Stromal cell of bone marrow (primary cell): ENCODE measurements around the gene ZNF578.
"Not testable (repeated sequence)": the region's sequence is repeated elsewhere in the genome, so short reads cannot be mapped to it uniquely, and the experiment has no call there.

Experiments
- DNase-seq: peaks from one replicate; pipeline ENCODE4 v3.0.0-alpha.2; 2012; ENCODE audit warnings: low read depth

ZNF578 gene

DNA sequence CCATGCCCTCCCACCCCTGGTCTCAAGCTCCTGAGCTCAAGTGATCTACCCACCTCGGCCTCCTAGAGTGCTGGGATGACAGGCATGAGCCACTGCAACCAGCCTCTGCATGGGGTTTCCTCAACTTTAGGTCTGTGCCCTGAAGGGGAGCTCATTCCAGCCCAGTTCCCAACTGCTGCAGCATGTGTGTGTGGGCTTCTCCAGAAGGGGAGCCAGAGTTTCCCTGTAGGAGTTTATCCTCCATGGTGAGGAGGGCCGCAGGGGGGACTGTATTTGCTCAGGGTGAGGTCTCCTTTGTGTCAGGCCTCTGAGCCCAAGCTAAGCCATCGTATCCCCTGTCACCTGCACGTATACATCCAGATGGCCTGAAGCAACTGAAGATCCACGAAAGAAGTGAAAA, 62.8 kb downstream of the ZNF578 start:
- DNase-seq, result no peak

DNA sequence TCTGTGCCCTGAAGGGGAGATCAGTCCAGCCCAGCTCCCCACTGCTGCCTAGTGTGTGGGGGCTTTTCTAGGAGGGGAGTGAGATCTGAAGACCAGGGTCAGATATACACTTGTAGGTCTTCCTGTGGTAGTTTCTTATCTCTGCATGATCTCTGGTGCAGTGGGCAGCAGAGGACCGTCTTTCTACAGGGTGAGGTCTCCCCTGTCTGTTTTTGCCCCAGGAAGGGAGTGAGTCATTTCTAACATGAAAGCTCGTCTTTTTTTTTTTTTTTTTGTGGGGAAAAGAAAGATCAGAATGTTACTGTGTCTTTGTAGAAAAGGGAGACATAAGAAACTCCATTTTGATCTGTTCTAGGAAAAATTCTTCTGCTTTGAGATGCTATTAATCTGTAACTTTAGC, 65.3 kb downstream of the ZNF578 start:
- DNase-seq, result no peak

DNA sequence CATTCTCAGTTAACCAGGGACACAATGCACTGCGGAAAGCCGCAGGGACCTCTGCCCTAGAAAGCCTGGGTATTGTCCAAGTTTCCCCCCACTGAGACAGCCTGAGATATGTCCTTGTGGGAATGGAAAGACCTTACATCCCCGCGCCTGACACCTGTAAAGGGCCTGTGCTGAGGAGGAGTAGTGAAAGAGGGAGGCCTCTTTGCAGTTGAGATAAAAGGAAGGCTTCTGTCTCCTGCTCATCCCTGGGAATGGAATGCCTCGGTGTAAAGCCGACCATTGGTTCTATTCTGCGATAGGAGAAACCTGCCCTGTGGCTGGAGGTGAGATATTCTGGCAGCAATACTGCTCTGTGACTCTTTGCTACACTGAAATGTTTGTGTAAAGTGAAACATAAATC, 65.8 kb downstream of the ZNF578 start:
- not testable (repeated sequence) for DNase-seq

DNA sequence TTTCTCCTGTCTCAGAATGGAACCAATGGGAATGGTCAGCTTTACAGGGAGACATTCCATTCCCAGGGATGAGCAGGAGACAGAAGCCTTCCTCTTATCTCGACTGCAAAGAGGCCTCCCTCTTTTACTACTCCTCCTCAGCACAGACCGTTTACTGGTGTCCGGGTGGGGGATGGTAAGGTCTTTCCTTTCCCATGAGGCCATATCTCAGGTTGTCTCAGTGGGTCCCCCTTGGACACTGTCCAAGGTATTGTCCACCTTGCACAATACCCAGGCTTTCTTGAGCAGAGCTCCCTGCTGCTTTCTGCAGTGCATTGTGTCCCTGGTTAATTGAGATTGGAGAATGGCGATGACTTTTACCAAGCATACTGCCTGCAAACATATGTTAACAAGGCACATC, 66.7 kb downstream of the ZNF578 start:
- DNase-seq, result no peak

DNA sequence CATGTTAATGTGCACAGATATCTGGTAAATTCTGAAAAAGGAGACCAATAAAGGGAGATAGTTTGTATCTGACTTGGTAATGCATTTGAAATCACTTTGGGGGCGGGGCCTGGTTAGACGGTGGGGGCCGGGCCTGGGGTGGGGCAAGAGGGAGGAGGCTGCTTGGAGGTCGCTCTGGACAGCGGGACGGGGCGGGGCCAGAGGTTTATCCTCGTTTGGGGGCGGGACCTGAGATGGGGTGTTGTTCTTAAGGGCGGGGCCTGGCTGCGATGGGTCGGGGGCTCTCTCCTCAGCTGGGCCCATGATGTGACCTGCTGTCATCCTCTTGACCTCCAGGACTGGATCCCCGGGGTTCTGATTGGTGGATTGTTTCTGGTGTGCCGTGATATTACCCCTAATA, 69.2 kb downstream of the ZNF578 start:
- DNase-seq, result no peak

DNA sequence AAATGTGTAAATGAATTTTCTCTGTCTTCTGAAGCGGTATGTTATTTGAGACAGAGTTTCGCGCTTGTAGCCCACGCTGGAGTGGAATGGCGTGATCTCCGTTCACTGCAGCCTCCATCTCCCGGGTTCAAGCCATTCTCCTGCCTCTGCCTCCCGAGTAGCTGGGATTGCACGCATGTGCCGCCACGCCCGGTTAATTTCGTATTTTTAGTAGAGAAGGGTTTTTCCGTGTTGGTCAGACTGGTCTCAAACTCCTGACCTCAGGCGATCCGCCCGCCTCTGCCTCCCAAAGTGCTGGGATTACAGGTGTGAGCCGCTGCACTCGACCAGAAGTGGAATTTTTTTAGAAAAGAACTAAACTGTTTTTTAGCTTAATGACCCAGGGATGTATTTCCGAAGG, 70.7 kb downstream of the ZNF578 start:
- no peak for DNase-seq

DNA sequence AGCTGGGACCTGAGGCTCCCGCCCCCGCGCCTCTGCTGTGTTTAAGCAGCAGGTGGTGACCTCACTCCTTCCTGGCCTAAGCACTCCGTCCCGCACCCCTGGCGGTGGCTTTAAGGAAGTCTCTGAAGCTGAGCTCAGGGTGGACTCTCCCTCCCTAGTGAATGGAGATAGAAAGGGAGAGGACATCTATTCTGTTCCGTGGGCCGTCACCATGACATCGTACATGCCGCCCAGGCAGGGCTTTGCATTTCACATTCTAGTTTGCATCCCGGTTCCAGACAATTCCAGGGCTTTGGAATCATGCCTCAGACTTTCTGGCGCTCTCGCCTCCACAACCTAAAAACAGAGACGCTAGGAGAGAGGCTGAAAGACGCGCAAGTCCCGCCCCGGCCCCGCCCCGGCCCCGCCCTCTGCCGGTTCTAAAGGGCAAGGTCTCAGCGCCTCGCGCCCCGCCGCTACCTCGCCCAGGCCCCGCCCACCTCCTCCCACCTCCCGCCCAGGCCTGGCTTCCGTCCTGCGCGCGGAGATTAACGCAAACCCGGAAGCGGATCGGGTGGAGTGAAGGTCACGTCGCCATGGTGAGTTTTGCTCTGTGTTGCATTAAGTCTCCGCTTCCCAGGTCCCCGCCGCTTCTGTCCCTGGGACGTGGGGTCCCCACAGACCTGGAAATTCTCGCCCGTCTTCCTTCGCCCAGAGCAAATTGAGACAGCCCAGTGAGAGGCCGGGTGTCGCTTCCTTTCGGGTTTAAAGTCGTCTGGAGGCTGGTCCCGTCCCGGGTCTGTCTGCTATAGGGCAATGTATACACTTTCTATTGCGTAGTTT, 74.0 kb downstream of the ZNF578 start, which contains the start of gene ZNF808:
TSS of gene ZNF808 (plus strand) at position 535 of the 822 bp plus-strand sequence. CDS start 15,617 bp downstream, outside the sequence.
- peak; percentile 80 for DNase-seq

DNA sequence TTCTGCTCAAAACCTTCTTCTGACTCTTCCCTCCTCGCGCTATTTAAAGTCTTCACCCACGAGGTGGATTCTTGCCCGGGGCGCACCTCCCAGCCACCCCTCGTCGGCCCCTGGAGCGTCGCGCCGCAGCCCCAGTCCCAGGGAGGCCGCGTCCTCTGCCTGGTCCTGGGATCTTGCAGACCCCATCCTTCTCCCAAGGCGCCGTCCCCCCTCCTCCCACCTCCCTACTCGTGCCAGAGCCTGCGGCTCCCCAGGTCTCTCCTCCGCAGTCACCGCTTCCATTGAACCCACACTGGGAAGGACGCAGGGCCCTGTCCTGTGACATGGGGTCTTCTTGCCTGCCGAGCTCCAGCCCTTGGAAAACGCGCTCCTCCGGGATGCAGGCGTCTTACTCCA, 74.6 kb downstream of the ZNF578 start:
- no peak for DNase-seq

DNA sequence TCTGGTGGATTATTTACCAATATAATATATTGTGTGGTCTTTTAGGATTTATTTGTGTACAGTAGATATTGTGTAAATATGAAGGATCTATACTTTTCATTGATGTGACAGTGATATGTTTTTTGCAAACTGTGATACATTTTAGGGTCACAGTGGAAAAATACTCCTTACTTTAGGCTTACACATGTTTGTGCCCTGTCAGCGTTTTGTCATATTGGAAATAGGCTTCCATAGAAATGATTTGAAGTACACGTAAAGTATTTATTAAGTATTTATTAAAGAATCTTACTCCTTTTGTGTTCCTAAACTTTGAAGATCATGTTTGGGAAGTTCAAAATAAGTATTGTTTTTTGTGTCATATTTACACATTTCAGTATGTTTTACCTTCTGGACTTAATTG, 79.1 kb downstream of the ZNF578 start:
- DNase-seq, result no peak

DNA sequence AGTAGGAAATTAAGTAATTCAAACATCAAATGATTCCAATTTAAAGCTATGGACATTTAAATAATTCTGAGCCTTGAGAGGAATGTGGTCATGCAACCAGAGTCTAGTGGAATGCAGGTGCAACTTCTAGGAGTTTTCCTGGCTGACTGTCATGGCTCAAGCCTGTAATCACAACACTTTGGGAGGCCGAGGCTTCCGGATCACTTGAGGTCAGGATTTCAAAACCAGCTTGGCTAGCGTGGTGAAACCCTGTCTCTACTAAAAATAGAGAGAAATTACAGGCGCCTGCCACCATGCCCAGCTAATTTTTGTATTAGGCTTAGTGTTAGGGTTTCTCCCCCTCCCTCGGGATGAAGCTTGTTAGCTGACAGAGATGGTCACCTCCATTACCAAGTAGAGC, 80.5 kb downstream of the ZNF578 start:
- no peak for DNase-seq

DNA sequence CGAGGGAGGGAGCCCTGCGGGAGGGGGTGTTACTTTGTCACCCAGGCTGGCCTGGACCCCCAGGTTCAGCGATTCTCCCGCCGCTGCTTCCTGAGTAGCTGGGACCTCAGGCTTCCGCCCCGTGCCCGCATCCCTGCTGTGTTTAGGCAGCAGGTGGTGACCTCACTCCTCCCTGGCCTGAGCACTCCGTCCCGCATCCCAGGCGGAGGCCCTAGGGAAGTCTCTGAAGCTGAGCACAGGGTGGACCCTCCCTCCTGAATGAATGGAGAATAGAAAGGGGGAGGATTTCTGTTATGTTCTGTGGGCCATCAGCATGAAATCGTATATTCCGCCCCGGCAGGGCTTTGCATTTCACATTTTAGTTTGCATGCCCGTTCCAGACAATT, 82.0 kb downstream of the ZNF578 start:
- DNase-seq, result not testable (repeated sequence)

DNA sequence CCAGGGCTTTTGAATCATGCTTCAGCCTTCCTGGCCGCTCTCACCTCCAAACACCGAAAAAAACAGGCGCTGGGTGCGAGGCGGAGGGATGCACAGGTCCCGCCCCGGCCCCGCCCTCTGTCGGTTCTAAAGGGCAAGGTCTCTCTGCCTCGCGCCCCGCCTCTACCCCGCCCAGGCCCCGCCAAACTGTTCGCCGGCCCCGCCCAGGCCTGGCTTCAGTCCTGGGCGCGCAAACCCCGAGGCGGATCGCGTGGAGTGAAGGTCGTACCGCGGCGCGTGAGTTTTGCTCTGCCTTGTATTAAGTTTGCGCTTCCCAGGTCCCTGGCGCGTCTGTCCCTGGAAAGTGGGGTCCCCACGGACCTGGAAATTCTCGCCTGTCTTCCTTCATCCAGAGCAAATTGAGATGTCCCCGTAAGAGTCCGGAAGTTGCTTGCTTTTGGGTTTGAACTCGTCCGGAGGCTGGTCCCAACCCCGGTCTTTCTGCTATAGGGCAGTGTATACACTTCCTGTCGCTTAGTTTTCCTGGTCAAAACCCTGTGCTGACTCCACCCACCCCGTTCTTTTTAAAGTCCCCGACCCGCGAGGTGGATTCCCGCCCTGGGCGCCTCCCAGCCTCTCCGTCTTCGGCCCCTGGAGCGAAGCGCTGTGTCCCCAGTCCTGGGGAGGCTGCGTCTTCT, 82.6 kb downstream of the ZNF578 start:
- peak; percentile 59 for DNase-seq

DNA sequence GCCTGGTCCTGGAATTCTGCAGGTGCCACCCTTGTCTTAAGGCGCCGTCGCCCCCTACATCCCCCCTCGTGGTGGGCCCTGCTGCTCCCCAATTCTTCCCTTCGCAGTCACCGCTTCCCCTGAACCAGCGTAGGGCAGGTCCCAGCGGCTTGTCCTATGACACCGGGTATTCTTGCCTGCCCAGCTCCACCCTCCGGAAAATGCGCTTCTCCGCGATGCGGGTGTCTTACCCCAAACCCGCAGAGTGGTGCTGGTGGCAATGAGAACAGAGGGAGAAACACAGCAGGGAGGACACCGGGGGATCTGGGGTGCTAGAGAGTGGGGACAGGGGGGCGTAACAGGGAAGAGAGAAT, 83.1 kb downstream of the ZNF578 start:
- DNase-seq, result no peak

DNA sequence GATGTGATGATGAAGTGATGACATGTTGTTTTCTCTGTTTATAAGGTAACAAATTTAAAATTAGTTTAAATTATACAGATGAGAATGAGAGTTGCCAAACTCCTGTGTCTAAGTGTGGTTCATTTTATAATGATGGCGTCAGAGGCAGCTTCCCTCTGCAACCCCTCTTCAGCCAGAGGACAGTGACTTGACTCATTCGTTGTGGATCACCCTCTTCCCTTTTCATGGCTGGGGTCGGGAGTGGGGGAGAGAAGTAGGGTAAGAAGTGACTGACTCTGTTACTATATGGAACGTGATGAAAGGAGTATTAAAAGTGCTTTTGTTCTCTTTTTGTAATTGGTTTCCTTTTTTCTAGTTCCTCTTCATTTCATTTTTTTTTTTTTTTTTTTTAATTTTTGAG, 85.5 kb downstream of the ZNF578 start:
- not testable (repeated sequence) for DNase-seq

DNA sequence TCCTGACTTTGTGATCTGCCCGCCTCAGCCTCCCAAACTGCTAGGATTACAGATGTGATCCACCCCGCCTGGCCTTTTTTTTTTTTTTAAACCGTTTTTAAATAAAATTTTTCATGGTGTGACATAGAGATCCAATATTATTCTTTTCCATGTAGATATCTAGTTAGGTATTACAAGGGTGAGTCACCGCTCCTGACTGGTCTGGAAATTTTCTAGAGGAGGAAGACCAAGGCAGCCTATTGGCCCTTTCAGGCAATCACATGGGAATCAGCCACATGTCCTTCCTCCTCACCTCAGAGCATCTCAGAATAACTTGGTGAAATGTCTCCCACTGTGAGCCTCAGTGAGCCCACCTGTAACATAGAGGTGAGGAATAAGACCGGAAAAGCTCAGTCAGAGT, 87.8 kb downstream of the ZNF578 start:
- not testable (repeated sequence) for DNase-seq

DNA sequence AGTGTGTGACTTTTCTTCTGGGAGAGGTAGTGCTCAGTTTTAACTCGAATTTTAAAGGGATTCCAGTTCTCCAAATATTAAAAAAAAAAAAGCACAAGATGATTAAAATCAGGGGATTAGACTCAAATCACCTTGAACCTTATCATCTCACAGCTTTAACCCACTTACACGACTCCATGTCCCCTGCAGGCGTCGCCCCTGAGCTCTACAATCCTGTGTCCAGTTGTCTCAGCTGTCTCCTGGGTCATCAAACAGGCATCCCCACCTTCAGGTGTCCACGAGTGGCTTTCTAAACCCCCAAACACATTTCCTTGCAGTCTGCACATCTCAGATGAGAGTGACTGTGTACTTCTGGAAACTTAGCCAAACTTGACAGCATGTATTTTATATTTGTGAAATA, 88.3 kb downstream of the ZNF578 start:
- no peak for DNase-seq

DNA sequence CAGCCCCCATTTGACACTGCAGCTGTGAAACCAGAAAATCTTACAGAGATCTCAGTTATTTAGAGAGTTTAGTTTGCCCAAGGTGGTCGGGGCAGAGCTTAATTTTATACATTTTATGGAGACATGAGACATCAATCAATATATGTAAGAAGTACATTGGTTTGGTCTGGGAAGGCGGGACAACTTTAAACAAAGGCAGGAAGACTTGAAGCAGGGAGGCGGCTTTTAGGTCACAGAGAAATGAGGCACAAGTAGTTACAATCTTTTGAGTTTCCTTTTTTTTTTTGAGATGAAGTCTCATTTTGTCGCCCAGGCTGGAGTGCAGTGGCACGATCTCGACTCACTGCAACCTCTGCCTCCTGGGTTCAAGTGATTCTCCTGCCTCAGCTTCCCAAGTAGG, 89.2 kb downstream of the ZNF578 start:
- DNase-seq, result not testable (repeated sequence)

DNA sequence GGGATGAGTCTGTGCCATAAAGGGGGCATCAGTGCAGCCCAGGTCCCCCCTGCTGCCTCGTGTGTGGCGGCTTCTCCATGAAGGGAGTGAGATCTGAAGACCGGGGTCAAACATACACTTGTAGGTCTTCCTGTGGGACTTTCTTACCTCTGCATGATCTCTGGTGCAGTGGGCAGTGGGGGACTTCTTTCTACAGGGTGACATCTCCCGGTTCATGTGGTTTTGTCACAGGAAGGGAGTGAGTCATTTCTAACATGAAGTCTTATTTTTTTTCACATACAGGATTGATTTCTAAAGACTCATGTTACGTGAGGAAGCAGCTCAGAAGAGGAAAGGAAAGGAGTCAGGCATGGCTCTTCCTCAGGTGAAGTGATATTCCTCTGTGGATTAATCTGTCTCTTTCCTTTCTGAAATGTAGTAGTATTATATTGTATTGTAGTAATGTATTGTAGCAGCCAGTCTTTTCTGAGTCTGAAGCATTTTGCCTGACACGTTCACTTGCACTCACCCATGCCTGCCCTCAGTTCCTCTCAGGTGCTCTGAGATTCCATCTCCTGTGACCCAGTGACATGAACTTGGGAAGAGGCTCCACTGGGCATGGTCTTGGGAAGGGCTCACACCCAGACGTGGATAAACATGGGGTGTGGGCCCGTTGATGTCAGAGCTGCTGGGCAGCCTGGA, 89.8 kb downstream of the ZNF578 start:
- no peak for DNase-seq

DNA sequence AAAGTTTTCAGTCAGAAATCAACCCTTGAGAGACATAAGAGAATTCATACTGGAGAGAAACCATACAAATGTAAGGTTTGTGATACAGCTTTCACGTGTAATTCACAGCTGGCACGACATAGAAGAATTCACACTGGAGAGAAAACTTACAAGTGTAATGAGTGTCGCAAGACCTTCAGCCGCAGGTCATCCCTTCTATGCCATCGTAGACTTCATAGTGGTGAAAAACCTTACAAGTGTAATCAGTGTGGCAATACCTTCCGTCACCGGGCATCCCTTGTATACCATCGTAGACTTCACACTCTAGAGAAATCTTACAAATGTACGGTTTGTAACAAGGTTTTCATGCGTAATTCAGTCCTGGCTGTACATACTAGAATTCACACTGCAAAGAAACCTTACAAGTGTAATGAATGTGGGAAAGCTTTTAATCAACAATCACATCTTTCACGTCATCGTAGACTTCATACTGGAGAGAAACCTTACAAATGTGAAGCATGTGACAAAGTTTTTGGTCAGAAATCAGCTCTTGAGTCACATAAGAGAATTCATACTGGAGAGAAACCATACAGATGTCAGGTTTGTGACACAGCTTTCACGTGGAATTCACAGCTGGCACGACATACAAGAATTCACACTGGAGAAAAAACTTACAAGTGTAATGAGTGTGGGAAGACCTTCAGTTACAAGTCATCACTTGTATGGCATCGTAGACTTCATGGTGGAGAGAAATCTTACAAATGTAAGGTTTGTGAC, 101.0 kb downstream of the ZNF578 start:
- DNase-seq, result no peak

DNA sequence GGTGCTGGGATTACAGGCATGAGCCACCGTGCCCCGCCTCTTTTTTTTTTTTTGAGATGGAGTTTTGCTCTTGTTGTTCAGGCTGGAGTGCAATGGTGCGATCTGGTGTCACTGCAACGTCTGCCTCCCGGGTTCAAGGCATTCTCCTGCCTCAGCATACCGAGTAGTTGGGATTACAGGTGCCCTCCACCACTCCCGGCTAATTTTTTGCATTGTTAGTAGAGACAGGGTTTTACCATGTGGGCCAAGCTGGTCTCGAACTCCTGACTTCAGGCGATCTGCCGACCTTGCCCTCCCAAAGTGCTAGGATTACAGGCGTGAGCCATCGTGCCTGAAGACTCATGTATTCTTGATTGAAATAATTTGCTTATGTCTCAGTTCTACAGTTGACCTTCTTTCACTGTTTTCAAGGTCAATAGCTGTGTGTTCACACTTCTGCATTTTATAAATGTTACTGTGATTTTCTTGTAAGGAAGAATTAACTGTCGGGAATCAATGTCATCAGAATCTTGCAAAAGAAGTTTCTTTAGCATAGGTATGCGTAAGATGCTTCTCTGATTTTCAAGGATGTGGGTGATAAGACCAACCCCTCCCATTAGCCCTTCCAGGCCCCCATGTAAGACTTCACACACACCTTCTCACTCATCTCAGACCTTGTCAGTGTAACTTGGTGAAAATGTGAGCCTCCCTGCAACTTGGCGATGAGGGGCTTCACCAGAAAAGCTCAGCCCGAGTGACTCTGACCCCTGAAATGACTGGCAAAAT, 104.1 kb downstream of the ZNF578 start:
- DNase-seq, result no peak

DNA sequence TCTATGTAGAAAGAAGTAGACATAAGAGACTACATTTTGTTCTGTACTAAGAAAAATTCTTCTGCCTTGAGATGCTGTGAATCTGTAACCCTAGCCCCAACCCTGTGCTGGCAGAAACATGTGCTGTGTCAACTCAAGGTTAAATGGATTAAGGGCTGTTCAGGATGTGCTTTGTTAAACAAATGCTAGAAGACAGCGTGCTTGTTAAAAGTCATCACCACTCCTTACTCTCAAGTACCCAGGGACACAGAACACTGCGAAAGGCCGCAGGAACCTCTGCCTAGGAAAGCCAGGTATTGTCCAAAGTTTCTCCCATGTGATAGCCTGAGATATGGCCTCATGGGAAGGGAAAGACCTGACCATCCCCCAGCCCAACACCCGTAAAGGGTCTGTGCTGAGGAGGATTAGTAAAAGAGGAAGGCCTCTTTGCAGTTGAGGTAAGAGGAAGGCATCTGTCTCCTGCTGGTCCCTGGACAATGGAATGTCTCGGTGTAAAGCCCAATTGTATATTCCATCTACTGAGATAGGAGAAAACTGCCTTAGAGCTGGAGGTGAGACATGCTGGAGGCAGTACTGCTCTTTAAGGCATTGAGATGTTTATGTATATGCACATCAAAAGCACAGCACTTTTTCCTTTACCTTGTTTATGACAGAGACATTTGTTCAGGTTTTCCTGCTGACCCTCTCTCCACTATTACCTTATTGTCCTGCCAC, 105.5 kb downstream of the ZNF578 start:
- not testable (repeated sequence) for DNase-seq
